ENCODE measurements around the gene RNF38.

DNA sequence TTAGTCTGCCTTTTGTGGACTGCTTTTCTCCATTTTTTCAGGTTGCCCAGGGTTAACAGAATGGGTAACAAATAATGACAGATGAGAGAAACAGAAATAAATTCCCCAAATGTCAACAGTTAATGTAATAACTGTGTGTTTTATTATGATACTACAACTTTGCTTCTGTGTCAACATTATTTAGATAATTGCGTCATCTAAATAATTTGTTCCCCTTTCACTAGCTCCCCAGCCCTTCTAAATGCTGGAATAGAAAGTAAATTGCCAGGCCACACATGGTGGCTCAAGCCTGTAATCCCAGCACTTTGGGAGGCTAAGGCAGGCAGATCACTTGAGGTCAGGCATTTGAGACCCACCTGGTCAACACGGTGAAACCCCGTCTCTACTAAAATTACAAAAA lies 53.5 kb downstream of the RNF38 start:
- TF ChIP-seq, protein P1, sequence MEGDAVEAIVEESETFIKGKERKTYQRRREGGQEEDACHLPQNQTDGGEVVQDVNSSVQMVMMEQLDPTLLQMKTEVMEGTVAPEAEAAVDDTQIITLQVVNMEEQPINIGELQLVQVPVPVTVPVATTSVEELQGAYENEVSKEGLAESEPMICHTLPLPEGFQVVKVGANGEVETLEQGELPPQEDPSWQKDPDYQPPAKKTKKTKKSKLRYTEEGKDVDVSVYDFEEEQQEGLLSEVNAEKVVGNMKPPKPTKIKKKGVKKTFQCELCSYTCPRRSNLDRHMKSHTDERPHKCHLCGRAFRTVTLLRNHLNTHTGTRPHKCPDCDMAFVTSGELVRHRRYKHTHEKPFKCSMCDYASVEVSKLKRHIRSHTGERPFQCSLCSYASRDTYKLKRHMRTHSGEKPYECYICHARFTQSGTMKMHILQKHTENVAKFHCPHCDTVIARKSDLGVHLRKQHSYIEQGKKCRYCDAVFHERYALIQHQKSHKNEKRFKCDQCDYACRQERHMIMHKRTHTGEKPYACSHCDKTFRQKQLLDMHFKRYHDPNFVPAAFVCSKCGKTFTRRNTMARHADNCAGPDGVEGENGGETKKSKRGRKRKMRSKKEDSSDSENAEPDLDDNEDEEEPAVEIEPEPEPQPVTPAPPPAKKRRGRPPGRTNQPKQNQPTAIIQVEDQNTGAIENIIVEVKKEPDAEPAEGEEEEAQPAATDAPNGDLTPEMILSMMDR (IDR thresholded peaks at IDR 0.05; ENCODE audit: insufficient read depth, low read depth, low read length) = no peak
- no peak for TF ChIP-seq EZH2 (IDR thresholded peaks at IDR 0.05; ENCODE audit: insufficient read depth, low read length)
